H9 (cell line): ENCODE data around the gene ROBO1. TPM values are rescaled to one million over a fixed set of nuclear protein-coding genes. Genes with fewer than 3 reads are reported as not detected.

Experiments
- DNase-seq: peaks from one replicate; pipeline ENCODE4 v3.0.0-alpha.2; 2017
- H2AFZ ChIP-seq: one replicate; pipeline ENCODE4 v1.6.1; 2013; ENCODE audit warnings: mild to moderate bottlenecking, low read length, control low read depth, moderate library complexity
- H2AK5ac ChIP-seq: 2 replicates; pipeline ENCODE4 v1.6.1; 2013; ENCODE audit warnings: low read length, control low read depth, mixed read lengths; ENCODE audit not compliant: insufficient read length
- H2BK120ac ChIP-seq: one replicate; pipeline ENCODE4 v1.6.1; 2013; ENCODE audit warnings: low read depth, mild to moderate bottlenecking, low read length, control low read depth, inconsistent platforms; ENCODE audit not compliant: poor library complexity, severe bottlenecking
- H2BK12ac ChIP-seq: 2 replicates; pipeline ENCODE4 v1.6.1; 2013; ENCODE audit warnings: low read length, control low read depth, mixed read lengths, low read depth; ENCODE audit not compliant: insufficient read length
- H2BK15ac ChIP-seq: 2 replicates; pipeline ENCODE4 v1.6.1; 2013; ENCODE audit warnings: low read depth, low read length, control low read depth
- H2BK20ac ChIP-seq: one replicate; pipeline ENCODE4 v1.6.1; 2013; ENCODE audit warnings: low read depth, mild to moderate bottlenecking, low read length, control low read depth, inconsistent platforms; ENCODE audit not compliant: poor library complexity, severe bottlenecking
- H2BK5ac ChIP-seq: 2 replicates; pipeline ENCODE4 v1.6.1; 2013; ENCODE audit warnings: low read length, control low read depth, mixed read lengths; ENCODE audit not compliant: insufficient read length
- H3K14ac ChIP-seq: 2 replicates; pipeline ENCODE4 v1.6.1; 2013; ENCODE audit warnings: low read length, control low read depth; ENCODE audit not compliant: insufficient read depth
- H3K18ac ChIP-seq: 2 replicates; pipeline ENCODE4 v1.6.1; 2013; ENCODE audit warnings: low read depth, mild to moderate bottlenecking, mixed read lengths, low read length, control low read depth; ENCODE audit not compliant: insufficient read length
- H3K23ac ChIP-seq: 2 replicates; pipeline ENCODE4 v1.6.1; 2013; ENCODE audit warnings: low read length, control low read depth, mixed read lengths, low read depth; ENCODE audit not compliant: insufficient read length
- H3K23me2 ChIP-seq: 2 replicates; pipeline ENCODE4 v1.6.1; 2013; ENCODE audit warnings: low read depth, mild to moderate bottlenecking, mixed read lengths, low read length, control low read depth; ENCODE audit not compliant: insufficient read length, poor library complexity, severe bottlenecking
- H3K27ac ChIP-seq: 2 replicates; pipeline ENCODE4 v1.5.1; 2013; ENCODE audit warnings: low read length, control low read depth, mixed read lengths, low read depth; ENCODE audit not compliant: insufficient read length
- H3K27me3 ChIP-seq: 2 replicates; pipeline ENCODE4 v1.6.1; 2013; ENCODE audit warnings: low read length, control low read depth, inconsistent platforms; ENCODE audit not compliant: insufficient read depth
- H3K4ac ChIP-seq: 2 replicates; pipeline ENCODE4 v1.6.1; 2013; ENCODE audit warnings: low read depth, mild to moderate bottlenecking, control low read depth, inconsistent platforms, low read length, moderate library complexity
- H3K4me1 ChIP-seq: 2 replicates; pipeline ENCODE4 v1.6.1; 2013; ENCODE audit warnings: low read length, control low read depth, inconsistent platforms; ENCODE audit not compliant: insufficient read depth
- H3K4me2 ChIP-seq: 2 replicates; pipeline ENCODE4 v1.6.1; 2013; ENCODE audit warnings: low read length, control low read depth, mixed read lengths; ENCODE audit not compliant: insufficient read length, insufficient read depth
- H3K56ac ChIP-seq: 2 replicates; pipeline ENCODE4 v1.6.1; 2013; ENCODE audit warnings: low read depth, mild to moderate bottlenecking, mixed read lengths, low read length, control low read depth; ENCODE audit not compliant: insufficient read length
- H3K79me1 ChIP-seq: 2 replicates; pipeline ENCODE4 v1.6.1; 2013; ENCODE audit warnings: low read depth, mild to moderate bottlenecking, moderate library complexity, low read length, control low read depth, inconsistent platforms; ENCODE audit not compliant: insufficient read depth, poor library complexity, severe bottlenecking
- H3K79me2 ChIP-seq: 2 replicates; pipeline ENCODE4 v1.6.1; 2013; ENCODE audit warnings: low read length, control low read depth, inconsistent platforms; ENCODE audit not compliant: insufficient read depth
- H3K9ac ChIP-seq: 2 replicates; pipeline ENCODE4 v1.6.1; 2013; ENCODE audit warnings: low read length, control low read depth, mixed read lengths; ENCODE audit not compliant: insufficient read length; ENCODE audit errors: extremely low read depth
- H3K9me3 ChIP-seq: one replicate; pipeline ENCODE4 v1.6.1; 2013; ENCODE audit warnings: low read depth, low read length, inconsistent platforms; ENCODE audit not compliant: control insufficient read depth
- H3T11ph ChIP-seq: one replicate; pipeline ENCODE4 v1.6.1; 2013; ENCODE audit warnings: mild to moderate bottlenecking, low read length, control low read depth, inconsistent platforms
- H4K20me1 ChIP-seq: one replicate; pipeline ENCODE4 v1.6.1; 2013; ENCODE audit not compliant: control insufficient read depth, insufficient read length, insufficient read depth
- H4K5ac ChIP-seq: 2 replicates; pipeline ENCODE4 v1.6.1; 2013; ENCODE audit warnings: low read depth, mild to moderate bottlenecking, mixed read lengths, low read length, control low read depth; ENCODE audit not compliant: insufficient read length
- H4K8ac ChIP-seq: replicated peaks from 2 replicates; pipeline ENCODE4 v1.6.1; 2013; ENCODE audit warnings: low read length, control low read depth, mixed read lengths, low read depth; ENCODE audit not compliant: insufficient read length
- H4K91ac ChIP-seq: 2 replicates; pipeline ENCODE4 v1.6.1; 2013; ENCODE audit warnings: low read depth, mild to moderate bottlenecking, moderate library complexity, mixed read lengths, low read length, control low read depth; ENCODE audit not compliant: insufficient read length
- H3K27ac Mint-ChIP-seq, 3 experiments: 2 replicates in 2 of 3; 3 replicates in 1 of 3; pipeline ENCODE4 v1.8.0; 2020 to 2021; ENCODE audit warnings: mixed read lengths in 3 of 3, mild to moderate bottlenecking in 1 of 3, moderate library complexity in 1 of 3
- H3K27me3 Mint-ChIP-seq: 2 replicates; pipeline ENCODE4 v1.8.0; 2021; ENCODE audit warnings: low read depth, mild to moderate bottlenecking, moderate library complexity, mixed read lengths
- H3K36me3 Mint-ChIP-seq, 3 experiments: 2 replicates in 2 of 3; 3 replicates in 1 of 3; pipeline ENCODE4 v1.8.0; 2020 to 2021; ENCODE audit warnings: low read depth in 3 of 3, mixed read lengths in 3 of 3; ENCODE audit not compliant: insufficient read depth in 1 of 3
- H3K4me1 Mint-ChIP-seq, 2 experiments: 2 replicates each; pipeline ENCODE4 v1.8.0; 2020; ENCODE audit warnings: mixed read lengths in 2 of 2
- H3K4me3 Mint-ChIP-seq, 2 experiments: 2 replicates in 1 of 2; 3 replicates in 1 of 2; pipeline ENCODE4 v1.8.0; 2020 to 2021; ENCODE audit warnings: mild to moderate bottlenecking in 2 of 2, mixed read lengths in 2 of 2, moderate library complexity in 1 of 2
- H3K9me3 Mint-ChIP-seq, 2 experiments: 2 replicates in 1 of 2; 3 replicates in 1 of 2; pipeline ENCODE4 v1.8.0; 2020; ENCODE audit warnings: mild to moderate bottlenecking in 2 of 2, mixed read lengths in 2 of 2, moderate library complexity in 1 of 2
- WGBS: extraction: QIAGEN DNeasy Blood & Tissue Kit; methylation state at CpG from one replicate; pipeline ENCODE4 v1.1.7; 2013; ENCODE audit warnings: missing lambda C conversion rate, low lambda C conversion rate, mixed read lengths; ENCODE audit not compliant: insufficient read length; ENCODE audit errors: extremely low coverage; 5-methylcytosine and 5-hydroxymethylcytosine counted together
- total RNA-seq: library from RNA; stranded (reverse); gene quantifications from 2 replicates; pipeline ENCODE4 v1.2.1, GENCODE V29; 2021
- TF ChIP-seq, protein P1 (sequence below): fragments of 200-600 bp; sonication (generic); conservative IDR thresholded peaks from 3 replicates; pipeline ENCODE4 v1.8.0; 2021; ENCODE audit warnings: antibody characterized with exemption, mild to moderate bottlenecking

Gene ROBO1
- total RNA-seq, 1 experiment from 2014 or later: 62.7 TPM

DNA sequence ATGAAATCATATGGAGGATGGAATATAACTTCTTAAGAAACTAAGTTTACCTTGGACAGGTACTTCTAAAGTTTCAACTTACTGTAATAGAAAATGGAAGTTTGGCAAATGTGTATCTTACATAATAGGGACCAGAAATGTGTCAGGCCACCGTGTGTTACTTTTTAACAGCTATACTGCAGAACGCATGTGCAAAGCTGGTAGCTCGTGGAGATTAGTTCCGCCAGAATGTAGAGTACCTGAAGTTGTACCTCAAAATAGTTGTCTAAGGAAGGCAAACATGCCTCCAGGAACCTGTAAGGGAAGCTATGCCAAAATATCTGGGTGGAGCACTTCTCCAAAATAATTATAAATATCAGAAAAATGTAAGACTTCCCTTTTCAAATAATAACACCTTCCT is 920.6 kb downstream of the ROBO1 start:
- no peak overlapping the region for H3K4me2 ChIP-seq
- no peak overlapping the region for H2AFZ ChIP-seq
- no peak overlapping the region for H4K8ac ChIP-seq
- no peaks in the 10 kb centered on the region for H3K4me1 ChIP-seq
- Mint-ChIP-seq H3K9me3 (no peaks in the 10 kb centered on the region), H3K27me3 (no peaks in the 10 kb centered on the region), H3K4me1 (peaks cover 4 to 7% of the 10 kb centered on the region in 2 experiments; a peak in 3 of 4 replicates), H3K4me3 (no peak overlapping the region), H3K27ac (no peak overlapping the region), H3K36me3 (no peaks in the 10 kb centered on the region)
- TF ChIP-seq, protein P1, sequence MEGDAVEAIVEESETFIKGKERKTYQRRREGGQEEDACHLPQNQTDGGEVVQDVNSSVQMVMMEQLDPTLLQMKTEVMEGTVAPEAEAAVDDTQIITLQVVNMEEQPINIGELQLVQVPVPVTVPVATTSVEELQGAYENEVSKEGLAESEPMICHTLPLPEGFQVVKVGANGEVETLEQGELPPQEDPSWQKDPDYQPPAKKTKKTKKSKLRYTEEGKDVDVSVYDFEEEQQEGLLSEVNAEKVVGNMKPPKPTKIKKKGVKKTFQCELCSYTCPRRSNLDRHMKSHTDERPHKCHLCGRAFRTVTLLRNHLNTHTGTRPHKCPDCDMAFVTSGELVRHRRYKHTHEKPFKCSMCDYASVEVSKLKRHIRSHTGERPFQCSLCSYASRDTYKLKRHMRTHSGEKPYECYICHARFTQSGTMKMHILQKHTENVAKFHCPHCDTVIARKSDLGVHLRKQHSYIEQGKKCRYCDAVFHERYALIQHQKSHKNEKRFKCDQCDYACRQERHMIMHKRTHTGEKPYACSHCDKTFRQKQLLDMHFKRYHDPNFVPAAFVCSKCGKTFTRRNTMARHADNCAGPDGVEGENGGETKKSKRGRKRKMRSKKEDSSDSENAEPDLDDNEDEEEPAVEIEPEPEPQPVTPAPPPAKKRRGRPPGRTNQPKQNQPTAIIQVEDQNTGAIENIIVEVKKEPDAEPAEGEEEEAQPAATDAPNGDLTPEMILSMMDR: no peak
- no peak overlapping the region for H2BK120ac ChIP-seq
- no peak overlapping the region for H2BK20ac ChIP-seq
- no peak overlapping the region for H3K23ac ChIP-seq
- no peaks in the 10 kb centered on the region for H3K27me3 ChIP-seq
- no peaks in the 10 kb centered on the region for H4K20me1 ChIP-seq
- no peak overlapping the region for H2BK15ac ChIP-seq
- no peak overlapping the region for H2AK5ac ChIP-seq
- H3K9me3 ChIP-seq: no peaks in the 10 kb centered on the region
- H4K91ac ChIP-seq: no peak overlapping the region
- H2BK5ac ChIP-seq: no peak overlapping the region
- no CpG with 5 or more reads among the region's 4 CpGs for WGBS
- no peak overlapping the region for H3K9ac ChIP-seq
- H3K79me1 ChIP-seq: no peaks in the 10 kb centered on the region
- H3K27ac ChIP-seq: no peak overlapping the region
- no peak overlapping the region for H3K4ac ChIP-seq
- no peak overlapping the region for H3K18ac ChIP-seq
- H3T11ph ChIP-seq: no peak overlapping the region
- H3K56ac ChIP-seq: no peak overlapping the region
- no peak overlapping the region for H2BK12ac ChIP-seq
- H3K14ac ChIP-seq: no peak overlapping the region
- no peak overlapping the region for H4K5ac ChIP-seq
- H3K79me2 ChIP-seq: no peaks in the 10 kb centered on the region
- no peak for DNase-seq
- no peaks in the 10 kb centered on the region for H3K23me2 ChIP-seq
